ENCODE measurements around the gene LVRN.

DNA sequence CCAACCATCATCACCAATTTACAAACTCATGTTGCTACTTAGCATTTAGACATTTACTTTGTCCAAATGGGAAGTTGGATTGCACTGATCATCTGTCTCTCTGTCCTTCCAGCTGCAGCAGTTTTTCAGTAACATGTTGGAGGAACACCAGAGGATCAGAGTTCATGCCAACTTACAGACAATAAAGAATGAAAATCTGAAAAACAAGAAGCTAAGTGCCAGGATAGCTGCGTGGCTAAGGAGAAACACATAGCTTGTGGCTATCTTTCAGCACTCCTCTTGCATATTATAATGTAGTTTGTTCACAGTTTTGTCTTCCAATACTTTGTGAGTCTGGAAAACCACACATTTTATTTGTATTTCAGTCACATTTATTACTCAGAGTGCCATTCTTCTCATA lies 63.6 kb downstream of the LVRN start:
- no peak for TF ChIP-seq CTCF (IDR thresholded peaks at IDR 0.05)
- TF ChIP-seq EP300 (IDR thresholded peaks at IDR 0.05; ENCODE audit: low read depth) = no peak
